ENCODE measurements around the gene LDLRAD4.

DNA sequence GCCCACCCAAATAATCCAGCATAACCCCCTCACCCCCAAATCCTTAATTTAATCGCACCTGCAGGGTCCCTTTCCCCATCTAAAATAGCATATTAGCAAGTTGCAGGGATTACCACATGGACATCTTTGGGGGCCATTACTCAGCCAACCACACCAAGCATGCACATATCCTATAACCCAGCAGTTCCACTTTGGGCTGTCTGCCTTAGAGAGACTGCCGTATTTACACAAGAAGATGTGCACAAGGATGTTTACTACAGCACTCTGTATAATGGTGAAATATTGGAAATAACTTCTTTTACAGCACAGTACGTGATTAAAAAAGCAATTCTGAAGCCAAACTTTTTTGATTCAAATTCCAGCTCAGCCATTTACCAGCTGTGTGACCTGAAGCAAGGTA, 17.3 kb upstream of the LDLRAD4 start:
- TF ChIP-seq, protein P1, sequence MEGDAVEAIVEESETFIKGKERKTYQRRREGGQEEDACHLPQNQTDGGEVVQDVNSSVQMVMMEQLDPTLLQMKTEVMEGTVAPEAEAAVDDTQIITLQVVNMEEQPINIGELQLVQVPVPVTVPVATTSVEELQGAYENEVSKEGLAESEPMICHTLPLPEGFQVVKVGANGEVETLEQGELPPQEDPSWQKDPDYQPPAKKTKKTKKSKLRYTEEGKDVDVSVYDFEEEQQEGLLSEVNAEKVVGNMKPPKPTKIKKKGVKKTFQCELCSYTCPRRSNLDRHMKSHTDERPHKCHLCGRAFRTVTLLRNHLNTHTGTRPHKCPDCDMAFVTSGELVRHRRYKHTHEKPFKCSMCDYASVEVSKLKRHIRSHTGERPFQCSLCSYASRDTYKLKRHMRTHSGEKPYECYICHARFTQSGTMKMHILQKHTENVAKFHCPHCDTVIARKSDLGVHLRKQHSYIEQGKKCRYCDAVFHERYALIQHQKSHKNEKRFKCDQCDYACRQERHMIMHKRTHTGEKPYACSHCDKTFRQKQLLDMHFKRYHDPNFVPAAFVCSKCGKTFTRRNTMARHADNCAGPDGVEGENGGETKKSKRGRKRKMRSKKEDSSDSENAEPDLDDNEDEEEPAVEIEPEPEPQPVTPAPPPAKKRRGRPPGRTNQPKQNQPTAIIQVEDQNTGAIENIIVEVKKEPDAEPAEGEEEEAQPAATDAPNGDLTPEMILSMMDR (conservative IDR thresholded peaks at IDR 0.05): no peak
- no peak for TF ChIP-seq ZFX (IDR thresholded peaks at IDR 0.05)
